ENCODE results near the gene CORIN.
"Not testable (repeated sequence)": the region's sequence is repeated elsewhere in the genome, so short reads cannot be mapped to it uniquely, and the experiment has no call there.

Gene CORIN

DNA sequence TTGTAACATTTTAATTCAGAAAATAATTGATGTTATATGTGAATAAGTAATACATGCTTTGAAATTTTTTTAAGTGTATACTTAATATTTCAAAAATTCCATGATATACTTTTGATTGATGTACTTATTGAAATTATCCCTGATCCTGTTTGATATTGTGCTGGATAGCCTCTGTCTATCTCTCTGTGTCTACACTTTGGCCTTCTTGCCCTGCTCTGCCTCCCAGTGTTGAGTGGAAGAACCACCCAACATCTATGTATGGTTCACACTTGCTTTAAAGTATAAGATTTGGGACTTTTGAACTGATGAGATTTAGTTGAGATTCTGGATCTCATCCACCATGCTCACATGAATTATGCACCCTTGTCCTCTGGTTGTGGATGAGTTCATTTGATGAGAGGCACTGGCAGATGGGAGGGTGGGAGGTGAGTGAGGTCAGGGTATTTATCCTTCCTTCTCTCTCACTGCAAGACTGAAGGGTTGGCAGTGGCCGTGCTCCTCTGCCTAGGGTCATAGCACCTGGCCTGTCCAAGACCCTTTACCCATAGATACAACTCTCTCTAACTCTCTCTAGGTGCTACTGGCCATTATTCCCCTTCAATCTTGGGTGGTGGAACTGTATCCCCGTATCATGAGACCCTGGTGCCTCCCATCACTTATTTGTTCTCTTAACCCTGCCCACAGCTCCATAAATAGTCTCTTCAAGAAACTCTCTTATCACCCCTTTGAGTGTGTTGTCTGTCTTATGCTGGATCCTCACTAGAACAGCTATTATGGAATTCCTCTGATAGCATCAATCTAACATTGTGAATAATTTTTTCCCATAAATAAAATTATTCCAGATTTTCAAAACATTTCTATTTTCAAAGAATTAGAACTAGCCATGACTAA, 75.2 kb downstream of the CORIN start:
- FAIRE-seq (no peak), DNase-seq (ENCODE audit: insufficient read length, low spot score) (no peak)
- no peak for TF ChIP-seq POLR2AphosphoS5 (IDR thresholded peaks at IDR 0.05; ENCODE audit: low read depth, low read length)
- TF ChIP-seq TAF1 (IDR thresholded peaks at IDR 0.05; ENCODE audit: low read depth, low read length), result no peak
- no peak for TF ChIP-seq PAX5 (IDR thresholded peaks at IDR 0.05; ENCODE audit: insufficient read depth, low read length, severe bottlenecking)

DNA sequence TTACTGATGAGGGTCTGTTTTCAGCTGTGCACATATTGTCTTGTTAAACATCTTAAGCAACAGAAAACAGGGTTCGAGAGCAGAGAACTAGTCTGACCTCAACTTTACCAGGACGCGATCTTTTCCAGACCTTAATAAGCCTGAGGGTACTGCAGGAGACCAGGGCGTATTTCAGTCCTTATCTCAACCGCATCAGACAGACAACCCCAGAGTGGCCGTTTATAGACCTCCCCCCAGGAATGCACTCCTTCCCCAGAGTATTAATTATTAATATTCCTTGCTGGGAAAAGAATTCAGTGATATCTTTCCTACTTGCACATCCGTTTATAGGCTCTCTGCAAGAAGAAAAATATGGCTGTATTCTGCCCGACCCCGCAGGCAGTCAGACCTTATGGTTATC, 84.6 kb downstream of the CORIN start:
- DNase-seq (ENCODE audit: insufficient read length, low spot score); FAIRE-seq: not testable (repeated sequence)

DNA sequence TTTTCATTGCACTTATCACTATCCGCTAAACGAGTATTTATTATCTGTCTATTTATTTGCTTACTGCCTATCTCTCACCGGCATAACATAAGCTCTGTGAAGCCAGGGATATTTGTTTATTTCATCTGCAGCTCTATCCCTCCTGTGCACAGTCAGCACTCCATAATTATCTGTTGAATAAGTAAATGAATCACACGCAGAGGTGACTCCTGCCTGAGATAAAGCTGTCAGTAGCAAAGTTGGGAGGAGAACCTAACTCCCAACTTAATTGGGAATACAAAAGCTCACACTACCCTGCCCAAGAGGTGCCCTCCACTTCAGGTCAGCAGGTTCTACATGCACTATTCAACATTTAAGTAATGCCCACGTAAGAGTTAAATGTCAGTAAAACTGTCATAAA, 85.7 kb downstream of the CORIN start:
- FAIRE-seq, result no peak

DNA sequence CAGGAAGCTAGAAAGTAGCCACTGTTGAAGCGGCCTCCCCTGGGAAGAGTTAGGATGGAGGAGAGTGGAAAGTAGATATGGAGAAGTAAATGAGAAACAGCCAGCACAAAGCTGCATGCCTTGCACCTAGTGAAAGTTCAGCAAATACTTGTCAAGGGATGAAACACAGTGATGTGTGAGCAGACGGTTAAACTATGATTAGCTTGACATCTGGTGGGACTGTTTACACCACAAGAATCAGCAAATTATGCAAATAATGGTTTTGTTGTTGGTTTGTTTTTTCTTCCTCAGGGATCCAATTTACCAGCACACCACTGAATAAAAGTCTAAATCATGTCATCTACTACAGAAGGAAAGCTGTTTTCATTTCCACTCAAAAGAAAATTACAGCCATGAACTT, 87.1 kb downstream of the CORIN start:
- DNase-seq (ENCODE audit: insufficient read length, low spot score) (no peak), FAIRE-seq (no peak)
- TF ChIP-seq PAX5 (IDR thresholded peaks at IDR 0.05; ENCODE audit: insufficient read depth, low read length, severe bottlenecking), result no peak
- no peak for TF ChIP-seq POU2F2 (IDR thresholded peaks at IDR 0.05; ENCODE audit: low read depth, low read length)
- no peak for TF ChIP-seq POLR2AphosphoS5 (IDR thresholded peaks at IDR 0.05; ENCODE audit: low read depth, low read length)
- TF ChIP-seq SPI1 (IDR thresholded peaks at IDR 0.05; ENCODE audit: low read depth, low read length), result no peak
- no peak for TF ChIP-seq POLR2A (IDR thresholded peaks at IDR 0.05; ENCODE audit: low read depth, low read length)
- no peak for TF ChIP-seq TAF1 (IDR thresholded peaks at IDR 0.05; ENCODE audit: low read depth, low read length)

More for the DNA sequence above, 85.7 kb downstream of the CORIN start:
- TF ChIP-seq POLR2AphosphoS5 (IDR thresholded peaks at IDR 0.05; ENCODE audit: low read depth, low read length) (no peak), TAF1 (IDR thresholded peaks at IDR 0.05; ENCODE audit: low read depth, low read length) (no peak), PAX5 (IDR thresholded peaks at IDR 0.05; ENCODE audit: insufficient read depth, low read length, severe bottlenecking) (no peak), POLR2A (IDR thresholded peaks at IDR 0.05; ENCODE audit: low read depth, low read length) (no peak), POU2F2 (IDR thresholded peaks at IDR 0.05; ENCODE audit: low read depth, low read length) (no peak), SPI1 (IDR thresholded peaks at IDR 0.05; ENCODE audit: low read depth, low read length) (no peak)
- DNase-seq (ENCODE audit: insufficient read length, low spot score), result no peak

DNA sequence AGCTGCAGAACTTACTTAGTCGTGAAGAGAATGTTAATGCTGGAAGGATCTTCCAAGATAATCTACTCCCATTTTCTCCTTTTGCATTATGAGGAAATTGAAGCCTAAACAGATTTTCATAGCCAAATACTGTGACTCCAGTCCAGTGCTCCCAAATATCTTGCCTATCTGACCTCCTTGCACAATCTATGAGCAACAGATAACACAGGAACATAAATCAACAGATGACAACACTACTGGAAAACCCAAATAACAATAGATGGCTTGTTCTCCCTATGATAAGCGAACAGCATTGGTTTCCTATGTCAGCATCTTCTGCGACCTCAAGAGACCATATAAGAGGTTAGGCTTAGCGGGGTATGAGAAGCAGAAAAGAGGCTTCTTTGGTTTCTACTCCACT, 88.0 kb downstream of the CORIN start:
- no peak for DNase-seq (ENCODE audit: insufficient read length, low spot score)
- no peak for FAIRE-seq
- TF ChIP-seq TAF1 (IDR thresholded peaks at IDR 0.05; ENCODE audit: low read depth, low read length) (no peak), POU2F2 (IDR thresholded peaks at IDR 0.05; ENCODE audit: low read depth, low read length) (no peak), PAX5 (IDR thresholded peaks at IDR 0.05; ENCODE audit: insufficient read depth, low read length, severe bottlenecking) (no peak), POLR2A (IDR thresholded peaks at IDR 0.05; ENCODE audit: low read depth, low read length) (no peak), SPI1 (IDR thresholded peaks at IDR 0.05; ENCODE audit: low read depth, low read length) (no peak), POLR2AphosphoS5 (IDR thresholded peaks at IDR 0.05; ENCODE audit: low read depth, low read length) (no peak)

DNA sequence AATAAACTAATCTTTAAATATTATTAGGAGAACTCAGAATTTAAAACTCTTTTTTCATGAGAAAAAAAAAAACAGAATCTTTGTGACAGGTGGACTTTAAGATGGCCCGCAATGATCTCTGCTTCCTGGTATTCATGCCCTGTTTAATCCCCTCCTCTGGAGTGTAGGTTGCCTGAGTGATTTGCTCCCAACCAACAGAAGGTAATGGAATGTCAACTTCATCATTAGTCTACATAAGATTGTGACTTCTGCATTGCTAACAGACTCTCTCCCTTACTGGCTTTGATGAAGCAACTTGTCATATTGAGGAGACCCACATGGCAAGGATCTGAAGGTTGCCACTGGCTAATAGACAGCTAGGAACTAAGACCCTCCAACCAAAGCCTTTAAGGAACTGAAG, 88.8 kb downstream of the CORIN start:
- FAIRE-seq (no peak), DNase-seq (ENCODE audit: insufficient read length, low spot score) (no peak)
- no peak for TF ChIP-seq POLR2AphosphoS5 (IDR thresholded peaks at IDR 0.05; ENCODE audit: low read depth, low read length)
- no peak for TF ChIP-seq PAX5 (IDR thresholded peaks at IDR 0.05; ENCODE audit: insufficient read depth, low read length, severe bottlenecking)
- no peak for TF ChIP-seq POU2F2 (IDR thresholded peaks at IDR 0.05; ENCODE audit: low read depth, low read length)
- no peak for TF ChIP-seq TAF1 (IDR thresholded peaks at IDR 0.05; ENCODE audit: low read depth, low read length)
- TF ChIP-seq POLR2A (IDR thresholded peaks at IDR 0.05; ENCODE audit: low read depth, low read length), result no peak
- no peak for TF ChIP-seq SPI1 (IDR thresholded peaks at IDR 0.05; ENCODE audit: low read depth, low read length)

DNA sequence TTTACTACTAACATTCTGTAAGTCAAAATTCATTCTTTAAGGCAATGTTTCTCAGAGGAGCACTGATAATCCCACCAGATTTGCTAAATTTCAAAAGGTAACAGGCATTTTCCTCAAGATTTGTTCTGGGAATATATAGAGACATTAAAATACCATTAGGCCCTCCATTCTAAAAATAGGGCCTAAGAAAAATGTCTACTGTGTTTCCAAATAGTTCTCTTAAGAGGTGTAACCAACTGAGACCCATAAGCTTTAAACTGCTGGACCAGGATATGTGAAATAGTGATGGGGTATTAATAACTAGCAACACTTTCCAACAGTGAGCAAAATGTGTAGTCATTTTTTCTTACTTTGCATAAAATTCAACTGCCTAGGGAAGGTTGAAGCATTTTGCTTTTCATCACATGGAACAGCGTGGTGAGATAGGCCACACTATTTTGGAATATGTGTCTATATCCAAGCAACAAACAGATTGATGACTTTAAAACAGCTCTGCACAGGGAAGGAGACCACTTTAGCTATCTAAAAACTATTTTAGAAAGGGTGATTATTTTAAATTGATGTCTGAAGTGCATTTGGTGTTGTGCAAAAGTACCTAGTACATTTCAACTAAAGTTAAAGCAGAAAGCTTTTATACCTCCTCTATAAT, 89.9 kb downstream of the CORIN start:
- TF ChIP-seq PAX5 (IDR thresholded peaks at IDR 0.05; ENCODE audit: insufficient read depth, low read length, severe bottlenecking), result no peak
- TF ChIP-seq POLR2A (IDR thresholded peaks at IDR 0.05; ENCODE audit: low read depth, low read length), result no peak
- TF ChIP-seq POLR2AphosphoS5 (IDR thresholded peaks at IDR 0.05; ENCODE audit: low read depth, low read length), result no peak
- TF ChIP-seq TAF1 (IDR thresholded peaks at IDR 0.05; ENCODE audit: low read depth, low read length), result no peak
- no peak for TF ChIP-seq POU2F2 (IDR thresholded peaks at IDR 0.05; ENCODE audit: low read depth, low read length)
- TF ChIP-seq SPI1 (IDR thresholded peaks at IDR 0.05; ENCODE audit: low read depth, low read length), result no peak
- no peak for FAIRE-seq
- DNase-seq (ENCODE audit: insufficient read length, low spot score), result no peak

DNA sequence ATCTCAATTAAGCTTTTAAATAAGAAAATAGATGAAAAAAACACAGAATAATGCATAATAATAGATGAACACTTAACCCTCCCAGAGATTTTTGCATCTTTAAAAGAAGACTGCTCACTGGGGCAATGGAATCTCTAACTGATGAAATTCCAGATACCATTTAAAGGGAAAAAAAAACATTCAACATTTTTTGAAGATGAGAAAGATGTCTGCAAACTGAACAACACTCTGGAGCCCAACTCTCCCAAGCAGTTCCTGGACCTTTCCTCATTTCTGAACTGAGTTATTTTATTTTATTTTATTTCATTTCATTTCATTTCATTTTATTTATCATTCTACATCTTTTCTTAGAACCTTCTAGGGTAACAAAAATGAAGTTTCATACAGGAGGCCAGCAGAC, 90.7 kb downstream of the CORIN start:
- no peak for FAIRE-seq
- TF ChIP-seq SPI1 (IDR thresholded peaks at IDR 0.05; ENCODE audit: low read depth, low read length), result no peak
- TF ChIP-seq POLR2AphosphoS5 (IDR thresholded peaks at IDR 0.05; ENCODE audit: low read depth, low read length), result no peak
- no peak for TF ChIP-seq PAX5 (IDR thresholded peaks at IDR 0.05; ENCODE audit: insufficient read depth, low read length, severe bottlenecking)
- TF ChIP-seq TAF1 (IDR thresholded peaks at IDR 0.05; ENCODE audit: low read depth, low read length), result no peak
- no peak for TF ChIP-seq POLR2A (IDR thresholded peaks at IDR 0.05; ENCODE audit: low read depth, low read length)
- no peak for TF ChIP-seq POU2F2 (IDR thresholded peaks at IDR 0.05; ENCODE audit: low read depth, low read length)
- no peak for DNase-seq (ENCODE audit: insufficient read length, low spot score)

DNA sequence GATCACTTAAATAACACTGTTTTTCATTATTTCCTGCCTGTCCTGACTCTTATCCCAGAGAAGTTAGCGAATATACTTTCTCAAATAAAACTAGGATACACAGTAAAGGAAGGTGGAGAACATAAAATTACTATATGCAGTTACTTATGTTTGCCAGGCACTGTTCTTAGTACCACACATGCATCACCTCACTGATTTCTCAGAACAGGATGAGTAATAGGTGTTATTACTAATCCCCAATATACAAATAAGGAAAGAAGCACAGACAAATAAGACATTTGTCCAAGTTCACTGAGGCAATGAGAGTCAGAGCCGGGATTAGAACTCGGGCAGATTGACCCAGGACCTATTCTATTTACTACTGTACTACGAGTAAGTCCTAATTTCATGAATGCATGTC, 91.7 kb downstream of the CORIN start:
- TF ChIP-seq SPI1 (IDR thresholded peaks at IDR 0.05; ENCODE audit: low read depth, low read length) (no peak), POLR2AphosphoS5 (IDR thresholded peaks at IDR 0.05; ENCODE audit: low read depth, low read length) (no peak), POU2F2 (IDR thresholded peaks at IDR 0.05; ENCODE audit: low read depth, low read length) (no peak), PAX5 (IDR thresholded peaks at IDR 0.05; ENCODE audit: insufficient read depth, low read length, severe bottlenecking) (no peak), POLR2A (IDR thresholded peaks at IDR 0.05; ENCODE audit: low read depth, low read length) (no peak)
- FAIRE-seq, result no peak
- DNase-seq (ENCODE audit: insufficient read length, low spot score), result no peak

Data from GM12891 (cell line).